ENCODE results near the gene NR2F1-AS1. TPM values are rescaled to one million over a fixed set of nuclear protein-coding genes. Genes with fewer than 3 reads are reported as not detected.

The NR2F1-AS1 gene
- total RNA-seq, 1 experiment from 2014 or later, result 1.5 TPM

GRCh38 chr5:93513298-93513697, 67.7 kb downstream of the NR2F1-AS1 start (continued):
- TF ChIP-seq, protein P1, sequence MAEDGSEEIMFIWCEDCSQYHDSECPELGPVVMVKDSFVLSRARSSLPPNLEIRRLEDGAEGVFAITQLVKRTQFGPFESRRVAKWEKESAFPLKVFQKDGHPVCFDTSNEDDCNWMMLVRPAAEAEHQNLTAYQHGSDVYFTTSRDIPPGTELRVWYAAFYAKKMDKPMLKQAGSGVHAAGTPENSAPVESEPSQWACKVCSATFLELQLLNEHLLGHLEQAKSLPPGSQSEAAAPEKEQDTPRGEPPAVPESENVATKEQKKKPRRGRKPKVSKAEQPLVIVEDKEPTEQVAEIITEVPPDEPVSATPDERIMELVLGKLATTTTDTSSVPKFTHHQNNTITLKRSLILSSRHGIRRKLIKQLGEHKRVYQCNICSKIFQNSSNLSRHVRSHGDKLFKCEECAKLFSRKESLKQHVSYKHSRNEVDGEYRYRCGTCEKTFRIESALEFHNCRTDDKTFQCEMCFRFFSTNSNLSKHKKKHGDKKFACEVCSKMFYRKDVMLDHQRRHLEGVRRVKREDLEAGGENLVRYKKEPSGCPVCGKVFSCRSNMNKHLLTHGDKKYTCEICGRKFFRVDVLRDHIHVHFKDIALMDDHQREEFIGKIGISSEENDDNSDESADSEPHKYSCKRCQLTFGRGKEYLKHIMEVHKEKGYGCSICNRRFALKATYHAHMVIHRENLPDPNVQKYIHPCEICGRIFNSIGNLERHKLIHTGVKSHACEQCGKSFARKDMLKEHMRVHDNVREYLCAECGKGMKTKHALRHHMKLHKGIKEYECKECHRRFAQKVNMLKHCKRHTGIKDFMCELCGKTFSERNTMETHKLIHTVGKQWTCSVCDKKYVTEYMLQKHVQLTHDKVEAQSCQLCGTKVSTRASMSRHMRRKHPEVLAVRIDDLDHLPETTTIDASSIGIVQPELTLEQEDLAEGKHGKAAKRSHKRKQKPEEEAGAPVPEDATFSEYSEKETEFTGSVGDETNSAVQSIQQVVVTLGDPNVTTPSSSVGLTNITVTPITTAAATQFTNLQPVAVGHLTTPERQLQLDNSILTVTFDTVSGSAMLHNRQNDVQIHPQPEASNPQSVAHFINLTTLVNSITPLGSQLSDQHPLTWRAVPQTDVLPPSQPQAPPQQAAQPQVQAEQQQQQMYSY (CRISPR knock-in tag; IDR thresholded peaks at IDR 0.05), result no peak
- TF ChIP-seq, protein P2, sequence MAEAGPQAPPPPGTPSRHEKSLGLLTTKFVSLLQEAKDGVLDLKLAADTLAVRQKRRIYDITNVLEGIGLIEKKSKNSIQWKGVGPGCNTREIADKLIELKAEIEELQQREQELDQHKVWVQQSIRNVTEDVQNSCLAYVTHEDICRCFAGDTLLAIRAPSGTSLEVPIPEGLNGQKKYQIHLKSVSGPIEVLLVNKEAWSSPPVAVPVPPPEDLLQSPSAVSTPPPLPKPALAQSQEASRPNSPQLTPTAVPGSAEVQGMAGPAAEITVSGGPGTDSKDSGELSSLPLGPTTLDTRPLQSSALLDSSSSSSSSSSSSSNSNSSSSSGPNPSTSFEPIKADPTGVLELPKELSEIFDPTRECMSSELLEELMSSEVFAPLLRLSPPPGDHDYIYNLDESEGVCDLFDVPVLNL (CRISPR knock-in tag; IDR thresholded peaks at IDR 0.05; ENCODE audit: borderline replicate concordance, low read depth), result no peak
- TF ChIP-seq, protein P3, sequence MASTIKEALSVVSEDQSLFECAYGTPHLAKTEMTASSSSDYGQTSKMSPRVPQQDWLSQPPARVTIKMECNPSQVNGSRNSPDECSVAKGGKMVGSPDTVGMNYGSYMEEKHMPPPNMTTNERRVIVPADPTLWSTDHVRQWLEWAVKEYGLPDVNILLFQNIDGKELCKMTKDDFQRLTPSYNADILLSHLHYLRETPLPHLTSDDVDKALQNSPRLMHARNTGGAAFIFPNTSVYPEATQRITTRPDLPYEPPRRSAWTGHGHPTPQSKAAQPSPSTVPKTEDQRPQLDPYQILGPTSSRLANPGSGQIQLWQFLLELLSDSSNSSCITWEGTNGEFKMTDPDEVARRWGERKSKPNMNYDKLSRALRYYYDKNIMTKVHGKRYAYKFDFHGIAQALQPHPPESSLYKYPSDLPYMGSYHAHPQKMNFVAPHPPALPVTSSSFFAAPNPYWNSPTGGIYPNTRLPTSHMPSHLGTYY (CRISPR knock-in tag; IDR thresholded peaks at IDR 0.05), result no peak

DNA sequence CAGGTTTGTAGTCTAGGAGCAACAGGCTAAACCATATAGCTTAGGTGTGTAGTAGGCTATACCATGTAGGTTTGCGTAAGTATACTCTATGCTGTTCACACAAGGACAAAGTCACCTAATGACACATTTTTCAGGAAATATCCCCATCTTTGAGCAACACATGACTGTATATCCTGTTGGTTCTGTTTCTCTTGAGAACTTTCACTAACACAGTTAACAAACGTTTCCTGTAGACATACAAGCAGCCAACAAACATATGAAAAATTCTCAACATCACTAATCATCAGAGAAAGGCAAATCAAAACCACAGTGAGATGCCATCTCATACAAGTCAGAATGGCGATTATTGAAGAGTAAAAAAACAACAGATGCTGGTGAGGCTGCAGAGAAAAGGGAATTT, 68.2 kb downstream of the NR2F1-AS1 start:
- CTCF ChIA-PET, result no interaction called here
- no peak for ATAC-seq

More for the DNA sequence above, 68.2 kb downstream of the NR2F1-AS1 start:
- Mint-ChIP-seq H3K4me1 (peaks cover 5% of the 10 kb centered on the region; the same call in 1 of the 2 replicates), H3K27ac (no peak overlapping the region), H3K4me3 (no peak overlapping the region), H3K27me3 (ENCODE audit: low read depth) (no peaks in the 10 kb centered on the region), H3K9me3 (peaks cover 5% of the 10 kb centered on the region), H3K36me3 (no peaks in the 10 kb centered on the region)
- POLR2A ChIA-PET, result no interaction called here
- DNase-seq (ENCODE audit: low spot score), result no peak
- no peak for TF ChIP-seq ESRRA (CRISPR knock-in tag; IDR thresholded peaks at IDR 0.05; ENCODE audit: borderline replicate concordance)
- TF ChIP-seq, protein P4, sequence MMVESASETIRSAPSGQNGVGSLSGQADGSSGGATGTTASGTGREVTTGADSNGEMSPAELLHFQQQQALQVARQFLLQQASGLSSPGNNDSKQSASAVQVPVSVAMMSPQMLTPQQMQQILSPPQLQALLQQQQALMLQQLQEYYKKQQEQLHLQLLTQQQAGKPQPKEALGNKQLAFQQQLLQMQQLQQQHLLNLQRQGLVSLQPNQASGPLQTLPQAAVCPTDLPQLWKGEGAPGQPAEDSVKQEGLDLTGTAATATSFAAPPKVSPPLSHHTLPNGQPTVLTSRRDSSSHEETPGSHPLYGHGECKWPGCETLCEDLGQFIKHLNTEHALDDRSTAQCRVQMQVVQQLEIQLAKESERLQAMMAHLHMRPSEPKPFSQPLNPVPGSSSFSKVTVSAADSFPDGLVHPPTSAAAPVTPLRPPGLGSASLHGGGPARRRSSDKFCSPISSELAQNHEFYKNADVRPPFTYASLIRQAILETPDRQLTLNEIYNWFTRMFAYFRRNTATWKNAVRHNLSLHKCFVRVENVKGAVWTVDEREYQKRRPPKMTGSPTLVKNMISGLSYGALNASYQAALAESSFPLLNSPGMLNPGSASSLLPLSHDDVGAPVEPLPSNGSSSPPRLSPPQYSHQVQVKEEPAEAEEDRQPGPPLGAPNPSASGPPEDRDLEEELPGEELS (CRISPR knock-in tag; IDR thresholded peaks at IDR 0.05), result no peak
- TF ChIP-seq TCF7 (CRISPR knock-in tag; IDR thresholded peaks at IDR 0.05; ENCODE audit: low read depth), result no peak
- no peak for TF ChIP-seq SMAD3 (CRISPR knock-in tag; IDR thresholded peaks at IDR 0.05; ENCODE audit: borderline replicate concordance)
- TF ChIP-seq, protein P5, sequence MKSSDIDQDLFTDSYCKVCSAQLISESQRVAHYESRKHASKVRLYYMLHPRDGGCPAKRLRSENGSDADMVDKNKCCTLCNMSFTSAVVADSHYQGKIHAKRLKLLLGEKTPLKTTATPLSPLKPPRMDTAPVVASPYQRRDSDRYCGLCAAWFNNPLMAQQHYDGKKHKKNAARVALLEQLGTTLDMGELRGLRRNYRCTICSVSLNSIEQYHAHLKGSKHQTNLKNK (CRISPR knock-in tag; IDR thresholded peaks at IDR 0.05), result no peak
- TF ChIP-seq NR1H2 (CRISPR knock-in tag; IDR thresholded peaks at IDR 0.05), result no peak
- TF ChIP-seq TEAD4 (CRISPR knock-in tag; IDR thresholded peaks at IDR 0.05), result no peak
- TF ChIP-seq ZNF416 (CRISPR knock-in tag; IDR thresholded peaks at IDR 0.05), result no peak
- no peak for TF ChIP-seq CDX4 (CRISPR knock-in tag; IDR thresholded peaks at IDR 0.05; ENCODE audit: borderline replicate concordance)
- no peak for TF ChIP-seq RELA (CRISPR knock-in tag; IDR thresholded peaks at IDR 0.05; ENCODE audit: borderline replicate concordance)
- no peak for TF ChIP-seq ZNF121 (CRISPR knock-in tag; IDR thresholded peaks at IDR 0.05)
- TF ChIP-seq, protein P3 (CRISPR knock-in tag; IDR thresholded peaks at IDR 0.05), result no peak
- no peak for TF ChIP-seq NFATC4 (CRISPR knock-in tag; IDR thresholded peaks at IDR 0.05)
- no peak for TF ChIP-seq ZNF232 (CRISPR knock-in tag; IDR thresholded peaks at IDR 0.05)
- no peak for TF ChIP-seq STAT6 (CRISPR knock-in tag; conservative IDR thresholded peaks at IDR 0.05; ENCODE audit: low read depth)
- no peak for TF ChIP-seq ZNF219 (CRISPR knock-in tag; IDR thresholded peaks at IDR 0.05; ENCODE audit: borderline replicate concordance)
- TF ChIP-seq, protein P6, sequence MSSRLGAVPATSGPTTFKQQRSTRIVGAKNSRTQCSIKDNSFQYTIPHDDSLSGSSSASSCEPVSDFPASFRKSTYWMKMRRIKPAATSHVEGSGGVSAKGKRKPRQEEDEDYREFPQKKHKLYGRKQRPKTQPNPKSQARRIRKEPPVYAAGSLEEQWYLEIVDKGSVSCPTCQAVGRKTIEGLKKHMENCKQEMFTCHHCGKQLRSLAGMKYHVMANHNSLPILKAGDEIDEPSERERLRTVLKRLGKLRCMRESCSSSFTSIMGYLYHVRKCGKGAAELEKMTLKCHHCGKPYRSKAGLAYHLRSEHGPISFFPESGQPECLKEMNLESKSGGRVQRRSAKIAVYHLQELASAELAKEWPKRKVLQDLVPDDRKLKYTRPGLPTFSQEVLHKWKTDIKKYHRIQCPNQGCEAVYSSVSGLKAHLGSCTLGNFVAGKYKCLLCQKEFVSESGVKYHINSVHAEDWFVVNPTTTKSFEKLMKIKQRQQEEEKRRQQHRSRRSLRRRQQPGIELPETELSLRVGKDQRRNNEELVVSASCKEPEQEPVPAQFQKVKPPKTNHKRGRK (CRISPR knock-in tag; IDR thresholded peaks at IDR 0.05; ENCODE audit: borderline replicate concordance), result no peak
- TF ChIP-seq NR2C2 (CRISPR knock-in tag; IDR thresholded peaks at IDR 0.05), result no peak
- no peak for TF ChIP-seq HMGA2 (CRISPR knock-in tag; IDR thresholded peaks at IDR 0.05)
